Measurements from ENCODE around the gene FBP1.

FBP1 gene

GRCh38 chr9:94593459-94594345, 45.6 kb downstream of the FBP1 start, which contains the start of gene FBP2:
TSS of gene FBP2 (minus strand) at chr9:94593824. CDS start at chr9:94593726, 98 bp downstream.
- no peak for TF ChIP-seq FOXP2 (optimal IDR thresholded peaks at IDR 0.05; ENCODE audit: borderline replicate concordance, extremely low read depth, extremely low read length, insufficient read depth)
- TF ChIP-seq REST (IDR thresholded peaks at IDR 0.05; ENCODE audit: insufficient read depth in 1 of 2, low read depth in 2 of 2, low read length in 2 of 2) = no peak
- TF ChIP-seq TAF1 (IDR thresholded peaks at IDR 0.05; ENCODE audit: borderline replicate concordance, insufficient read depth, low read length) = no peak
- TF ChIP-seq SIN3A (IDR thresholded peaks at IDR 0.05; ENCODE audit: borderline replicate concordance, insufficient read depth, low read length) = no peak
- no peak for TF ChIP-seq POLR2AphosphoS5 (IDR thresholded peaks at IDR 0.05; ENCODE audit: low read depth, low read length)

GRCh38 chr9:94591876-94592275, 47.4 kb downstream of the FBP1 start:
- TF ChIP-seq POLR2AphosphoS5 (IDR thresholded peaks at IDR 0.05; ENCODE audit: low read depth, low read length) = no peak
- TF ChIP-seq TAF1 (IDR thresholded peaks at IDR 0.05; ENCODE audit: borderline replicate concordance, insufficient read depth, low read length) = no peak
- TF ChIP-seq FOXP2 (optimal IDR thresholded peaks at IDR 0.05; ENCODE audit: borderline replicate concordance, extremely low read depth, extremely low read length, insufficient read depth) = no peak
- no peak for TF ChIP-seq SIN3A (IDR thresholded peaks at IDR 0.05; ENCODE audit: borderline replicate concordance, insufficient read depth, low read length)
- TF ChIP-seq REST (IDR thresholded peaks at IDR 0.05; ENCODE audit: insufficient read depth in 1 of 2, low read depth in 2 of 2, low read length in 2 of 2) = no peak

- no peak for TF ChIP-seq TAF1 (IDR thresholded peaks at IDR 0.05; ENCODE audit: borderline replicate concordance, insufficient read depth, low read length)
These were observed 50.6 kb downstream of the FBP1 start for GRCh38 chr9:94588681-94589080.

GRCh38 chr9:94586814-94587213, 52.5 kb downstream of the FBP1 start:
- TF ChIP-seq POLR2AphosphoS5 (IDR thresholded peaks at IDR 0.05; ENCODE audit: low read depth, low read length) (no peak), REST (IDR thresholded peaks at IDR 0.05; ENCODE audit: insufficient read depth in 1 of 2, low read depth in 2 of 2, low read length in 2 of 2) (no peak), FOXP2 (optimal IDR thresholded peaks at IDR 0.05; ENCODE audit: borderline replicate concordance, extremely low read depth, extremely low read length, insufficient read depth) (no peak), SIN3A (IDR thresholded peaks at IDR 0.05; ENCODE audit: borderline replicate concordance, insufficient read depth, low read length) (no peak), TAF1 (IDR thresholded peaks at IDR 0.05; ENCODE audit: borderline replicate concordance, insufficient read depth, low read length) (no peak)

- TF ChIP-seq TAF1 (IDR thresholded peaks at IDR 0.05; ENCODE audit: borderline replicate concordance, insufficient read depth, low read length) = no peak
- no peak for TF ChIP-seq POLR2AphosphoS5 (IDR thresholded peaks at IDR 0.05; ENCODE audit: low read depth, low read length)
- TF ChIP-seq SIN3A (IDR thresholded peaks at IDR 0.05; ENCODE audit: borderline replicate concordance, insufficient read depth, low read length) = no peak
- no peak for TF ChIP-seq REST (IDR thresholded peaks at IDR 0.05; ENCODE audit: insufficient read depth in 1 of 2, low read depth in 2 of 2, low read length in 2 of 2)
- TF ChIP-seq FOXP2 (optimal IDR thresholded peaks at IDR 0.05; ENCODE audit: borderline replicate concordance, extremely low read depth, extremely low read length, insufficient read depth) = no peak
These were observed 53.0 kb downstream of the FBP1 start for GRCh38 chr9:94586316-94586715.
